Muscle layer of colon (tissue), 2 donors: ENCODE data around the gene PSMC3IP.
A peak's percentile ranks its signal among the peaks of the same experiment; 100 is the strongest.

Experiments
- H3K27ac ChIP-seq: one replicate; pipeline ENCODE4 v1.7.0; 2013; ENCODE audit warnings: low read depth, mild to moderate bottlenecking, low read length, moderate library complexity
- H3K27me3 ChIP-seq, 2 donors: one replicate each; pipeline ENCODE4 v1.7.0; 2013; ENCODE audit warnings: low read length in 2 of 2, mild to moderate bottlenecking in 2 of 2; ENCODE audit not compliant: insufficient read depth in 2 of 2, control insufficient read depth in 1 of 2
- H3K36me3 ChIP-seq: one replicate; pipeline ENCODE4 v1.7.0; 2013; ENCODE audit warnings: mild to moderate bottlenecking, low read length; ENCODE audit not compliant: insufficient read depth
- H3K4me1 ChIP-seq: one replicate; pipeline ENCODE4 v1.7.0; 2013; ENCODE audit warnings: mild to moderate bottlenecking, low read length; ENCODE audit not compliant: insufficient read depth
- H3K4me3 ChIP-seq, 2 donors: one replicate each; pipeline ENCODE4 v1.7.0; 2013; ENCODE audit warnings: low read length in 2 of 2, low read depth in 1 of 2, mild to moderate bottlenecking in 1 of 2, moderate library complexity in 1 of 2
- H3K9ac ChIP-seq: one replicate; pipeline ENCODE4 v1.7.0; 2013; ENCODE audit warnings: low read length
- H3K9me3 ChIP-seq: one replicate; pipeline ENCODE4 v1.7.0; 2013; ENCODE audit warnings: mild to moderate bottlenecking, low read length
- donor health status: abdominal sarcoma.
- donor health status: Adenocarcinoma of cecum.

Gene PSMC3IP

DNA sequence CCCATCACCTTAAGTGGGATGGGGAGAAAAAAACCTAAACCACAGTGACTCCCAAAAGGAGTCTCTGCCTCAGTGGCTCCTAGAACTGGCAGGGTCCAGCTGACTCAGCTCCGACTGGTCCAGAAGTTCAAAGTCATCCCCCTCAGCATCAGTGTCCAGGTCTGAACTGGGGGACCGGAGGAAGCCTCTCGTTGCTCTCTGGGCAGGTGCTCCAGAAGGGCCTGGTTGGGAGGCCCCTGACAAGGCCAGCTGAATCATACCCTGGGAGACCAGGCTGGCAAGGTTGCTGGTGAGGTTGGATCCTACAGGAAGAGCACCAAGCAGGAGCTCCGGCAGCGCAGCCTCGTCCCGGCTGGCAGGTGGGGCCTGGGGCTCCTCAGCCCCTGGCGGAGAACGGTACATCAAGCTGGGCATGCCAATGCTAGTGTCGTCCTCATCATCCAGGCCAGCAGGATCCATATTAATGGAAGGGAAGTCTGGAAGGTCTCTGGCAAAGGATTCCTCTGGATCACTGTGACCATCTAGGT, 4.3 kb upstream of the PSMC3IP start:
- H3K9me3 ChIP-seq, result no peaks in the 10 kb centered on the region
- peaks cover 65% of the 10 kb centered on the region for H3K36me3 ChIP-seq
- peaks cover 17% of the 10 kb centered on the region for H3K4me1 ChIP-seq
- no peak overlapping the region for H3K4me3 ChIP-seq
- no peak overlapping the region for H3K9ac ChIP-seq
- no peaks in the 10 kb centered on the region for H3K27me3 ChIP-seq
- H3K27ac ChIP-seq, result no peak overlapping the region

GRCh38 chr17:42579794-42580551, 2.4 kb upstream of the PSMC3IP start:
- Histone ChIP-seq H3K4me3 (no peak overlapping the region), H3K9ac (no peak overlapping the region), H3K9me3 (no peaks in the 10 kb centered on the region), H3K4me1 (peaks cover 13% of the 10 kb centered on the region), H3K36me3 (peaks cover 52% of the 10 kb centered on the region), H3K27ac (no peak overlapping the region), H3K27me3 (no peaks in the 10 kb centered on the region)

DNA sequence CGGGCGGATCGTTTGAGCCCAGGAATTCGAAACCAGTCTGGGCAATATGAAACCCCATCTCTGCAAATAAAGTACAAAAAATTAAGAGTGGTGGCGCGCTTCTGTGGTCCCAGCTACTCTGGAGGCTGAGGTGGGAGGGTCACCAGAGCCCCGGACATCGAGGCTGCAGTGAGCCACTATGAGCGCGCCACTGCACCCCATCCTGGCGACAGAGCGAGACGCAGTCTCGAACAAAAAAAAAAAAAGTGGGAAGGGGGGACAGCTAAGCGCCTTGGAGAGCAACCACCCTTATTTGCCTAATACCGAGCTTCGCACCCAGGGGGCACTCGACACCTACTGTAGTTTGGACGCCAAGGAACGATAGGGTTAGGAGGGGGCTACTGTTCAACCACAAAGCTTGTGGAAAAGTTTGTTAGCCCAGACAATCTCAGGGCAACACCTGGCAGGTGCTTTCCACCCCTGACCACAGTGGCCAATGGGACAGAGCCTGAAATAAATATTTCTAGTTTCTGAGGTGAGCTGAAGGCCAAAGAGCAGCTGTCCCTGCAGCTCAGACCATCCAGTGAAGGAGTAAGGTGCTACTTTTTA, 847 bp upstream of the PSMC3IP start:
- peak overlapping the region; percentile 37 for H3K9ac ChIP-seq
- peak overlapping the region; percentile 82 to 91 for H3K4me3 ChIP-seq
- H3K27ac ChIP-seq, result peak overlapping the region; percentile 96
- no peaks in the 10 kb centered on the region for H3K27me3 ChIP-seq
- peaks cover 52% of the 10 kb centered on the region for H3K36me3 ChIP-seq
- H3K9me3 ChIP-seq, result no peaks in the 10 kb centered on the region
- H3K4me1 ChIP-seq, result peaks cover 12% of the 10 kb centered on the region

- Histone ChIP-seq H3K27ac (peak overlapping the region; percentile 96), H3K4me3 (peak overlapping the region; percentile 58 to 91), H3K4me1 (peaks cover 12% of the 10 kb centered on the region), H3K27me3 (no peaks in the 10 kb centered on the region), H3K9me3 (no peaks in the 10 kb centered on the region), H3K36me3 (peaks cover 52% of the 10 kb centered on the region), H3K9ac (peak overlapping the region; percentile 7)
Measured at GRCh38 chr17:42577140-42577531, 393 bp downstream of the PSMC3IP start.

- no peak overlapping the region for H3K9ac ChIP-seq
- no peaks in the 10 kb centered on the region for H3K9me3 ChIP-seq
- peaks cover 58% of the 10 kb centered on the region for H3K36me3 ChIP-seq
- peaks cover 12% of the 10 kb centered on the region for H3K4me1 ChIP-seq
- H3K4me3 ChIP-seq, result no peak overlapping the region
- H3K27ac ChIP-seq, result no peak overlapping the region
- no peaks in the 10 kb centered on the region for H3K27me3 ChIP-seq
Measured at GRCh38 chr17:42574463-42574862, 3.1 kb downstream of the PSMC3IP start.

- H3K36me3 ChIP-seq, result peaks cover 70% of the 10 kb centered on the region
- H3K4me3 ChIP-seq, result no peak overlapping the region
- no peak overlapping the region for H3K27ac ChIP-seq
- H3K4me1 ChIP-seq, result peaks cover 14% of the 10 kb centered on the region
- no peak overlapping the region for H3K9ac ChIP-seq
- no peaks in the 10 kb centered on the region for H3K9me3 ChIP-seq
- H3K27me3 ChIP-seq, result no peaks in the 10 kb centered on the region
Measured at GRCh38 chr17:42573095-42573494, 4.4 kb downstream of the PSMC3IP start.

DNA sequence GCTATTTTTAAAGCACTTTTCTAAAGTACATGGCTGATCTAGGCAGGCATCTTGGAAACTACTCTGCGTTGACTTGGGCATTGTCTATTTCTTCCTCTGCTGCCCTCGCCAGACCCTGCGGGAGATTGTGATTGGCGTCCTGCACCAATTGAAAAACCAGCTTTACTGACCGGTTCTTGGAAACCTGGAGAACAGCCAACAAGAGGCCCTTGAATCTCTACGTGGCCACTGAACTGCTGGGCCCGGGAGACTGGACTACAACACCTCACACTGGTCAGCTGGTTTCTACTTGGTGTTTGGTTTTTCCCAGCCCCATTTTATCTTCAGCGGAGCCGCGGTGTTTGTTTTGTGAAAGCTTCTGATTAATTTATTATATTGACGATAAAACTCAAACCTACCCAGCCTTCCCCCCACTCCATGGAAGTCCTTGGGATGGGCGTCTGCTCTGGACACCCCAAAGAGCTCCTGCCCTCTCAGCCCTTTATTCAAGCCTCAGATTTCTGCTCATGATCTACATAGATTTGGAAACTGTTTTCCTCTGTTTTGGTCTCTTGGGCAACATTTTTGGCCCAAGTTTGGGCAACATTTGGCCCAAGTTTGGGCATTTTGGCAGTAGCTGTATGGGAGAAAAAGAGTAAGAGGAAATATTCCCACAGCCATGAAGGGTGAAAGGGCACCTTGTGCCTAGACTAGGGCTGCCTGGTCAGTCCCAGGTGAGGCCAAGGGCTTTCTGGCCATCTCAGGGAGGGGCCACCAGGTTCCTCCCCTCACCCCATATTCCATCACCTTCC, 5.9 kb downstream of the PSMC3IP start:
- H3K4me3 ChIP-seq, result no peak overlapping the region
- peaks cover 13% of the 10 kb centered on the region for H3K4me1 ChIP-seq
- H3K27ac ChIP-seq, result no peak overlapping the region
- peaks cover 70% of the 10 kb centered on the region for H3K36me3 ChIP-seq
- H3K9me3 ChIP-seq, result no peaks in the 10 kb centered on the region
- no peaks in the 10 kb centered on the region for H3K27me3 ChIP-seq
- H3K9ac ChIP-seq, result no peak overlapping the region

DNA sequence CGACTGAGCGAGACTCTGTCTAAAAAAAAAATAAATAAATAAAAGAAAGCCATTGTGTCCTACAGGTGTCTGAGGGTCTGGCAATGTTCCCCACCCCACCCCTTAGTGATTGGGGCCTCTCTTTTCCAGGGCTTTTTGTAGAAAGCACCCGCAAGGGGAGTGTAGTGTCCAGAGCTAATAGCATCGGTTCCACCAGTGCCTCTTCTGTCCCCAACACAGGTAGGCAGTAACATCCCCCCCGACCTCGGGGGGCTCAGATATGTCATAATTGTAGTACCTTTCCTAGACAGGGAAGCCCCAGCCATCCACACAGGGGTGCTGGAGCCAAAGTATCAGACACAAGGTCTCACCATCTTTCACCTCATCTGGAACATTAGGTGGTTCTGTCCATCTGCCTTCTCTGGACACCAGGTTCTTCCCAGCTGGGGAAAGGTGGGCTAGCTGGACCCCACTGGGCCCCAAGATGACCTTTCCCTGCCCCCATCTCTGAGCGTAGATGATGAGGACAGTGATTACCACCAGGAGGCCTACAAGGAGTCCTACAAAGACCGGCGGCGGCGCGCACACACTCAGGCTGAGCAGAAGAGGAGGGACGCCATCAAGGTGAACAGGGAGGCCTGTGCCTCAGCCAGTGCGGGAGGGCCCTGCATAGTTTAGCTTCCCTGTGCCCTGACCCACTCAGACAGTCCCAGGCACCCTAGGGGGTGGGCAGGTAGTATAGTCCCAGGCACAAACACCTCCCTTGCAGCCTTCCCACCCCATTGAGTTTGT, 9.0 kb downstream of the PSMC3IP start:
- no peaks in the 10 kb centered on the region for H3K27me3 ChIP-seq
- no peak overlapping the region for H3K27ac ChIP-seq
- H3K4me3 ChIP-seq, result no peak overlapping the region
- H3K36me3 ChIP-seq, result peaks cover 75% of the 10 kb centered on the region
- H3K9ac ChIP-seq, result no peak overlapping the region
- H3K9me3 ChIP-seq, result no peaks in the 10 kb centered on the region
- peaks cover 30% of the 10 kb centered on the region for H3K4me1 ChIP-seq

DNA sequence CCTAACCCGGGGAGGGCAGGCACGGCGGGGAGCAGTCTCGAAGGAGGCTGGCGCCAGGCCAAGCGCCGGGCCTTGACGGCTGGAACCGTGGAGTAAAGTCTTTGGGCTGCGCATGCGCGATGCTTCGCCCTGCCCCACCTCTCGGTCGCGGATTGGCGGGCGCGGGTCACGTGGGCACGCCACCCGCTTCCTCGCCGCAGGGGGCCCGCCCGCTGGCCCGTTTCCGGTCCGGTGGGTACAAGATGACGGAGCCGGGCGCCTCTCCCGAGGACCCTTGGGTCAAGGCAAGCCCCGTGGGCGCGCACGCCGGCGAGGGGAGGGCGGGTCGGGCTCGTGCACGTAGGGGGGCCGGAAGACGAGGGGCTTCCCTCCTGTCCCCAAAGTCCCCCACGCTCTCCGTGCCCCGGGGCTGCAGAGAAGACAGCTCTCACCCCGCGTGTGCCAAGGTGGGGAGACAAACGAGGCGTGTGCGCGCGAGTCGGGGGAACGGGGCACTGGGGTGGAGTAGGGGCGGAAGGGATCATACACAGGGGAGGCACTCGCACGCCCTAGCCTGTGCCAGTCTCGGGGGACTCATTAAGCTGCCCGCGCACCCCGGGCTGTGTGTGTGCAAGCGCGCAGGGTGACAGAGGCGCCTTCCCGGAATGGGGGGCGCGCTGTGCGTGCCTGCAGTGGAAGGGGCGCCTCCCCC, 10.5 kb downstream of the PSMC3IP start, which contains the start of gene MLX:
TSS of gene MLX (plus strand) at position 218 of the 691 bp plus-strand sequence. CDS start at position 243, 25 bp downstream.
- Histone ChIP-seq H3K36me3 (peaks cover 61% of the 10 kb centered on the region), H3K9me3 (no peaks in the 10 kb centered on the region), H3K27me3 (no peaks in the 10 kb centered on the region), H3K4me3 (peak within 1 kb of the TSS; percentile 94 to 97), H3K9ac (peak within 1 kb of the TSS; percentile 61), H3K27ac (peak within 1 kb of the TSS; percentile 95), H3K4me1 (peaks cover 39% of the 10 kb centered on the region)

DNA sequence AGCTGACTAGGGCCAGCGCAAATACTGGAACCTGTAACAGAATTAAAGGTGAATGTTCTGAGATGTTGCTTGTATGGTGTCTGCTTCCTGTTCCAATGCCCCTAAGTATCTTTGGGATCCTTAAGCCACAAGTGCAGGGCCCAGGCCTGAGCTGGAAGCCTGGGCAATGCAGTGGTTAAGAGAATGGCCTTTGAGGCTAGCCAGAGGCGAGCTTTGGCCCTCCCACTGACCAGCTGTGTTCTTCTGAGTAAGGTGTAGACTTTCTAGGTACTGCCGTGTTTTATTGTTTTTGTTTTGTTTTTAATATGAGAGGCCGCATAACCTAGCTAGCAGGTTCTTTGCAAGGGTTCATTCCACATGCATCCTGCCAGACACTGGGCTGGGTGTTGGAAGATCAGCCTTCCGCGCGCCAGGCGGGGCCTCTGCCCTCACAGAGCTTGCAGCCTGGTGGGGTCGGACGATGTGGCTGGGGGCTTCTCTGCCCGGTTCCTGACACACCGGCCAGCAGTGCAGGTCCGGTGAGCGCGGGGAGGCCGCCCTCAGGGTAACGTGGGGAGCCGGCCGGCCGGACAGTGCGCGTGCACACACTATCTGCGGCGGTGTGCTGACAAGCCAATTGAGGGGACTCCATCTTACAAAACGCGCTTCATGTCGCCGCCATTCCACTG, 11.2 kb downstream of the PSMC3IP start:
- Histone ChIP-seq H3K9me3 (no peaks in the 10 kb centered on the region), H3K36me3 (peaks cover 54% of the 10 kb centered on the region), H3K9ac (peak overlapping the region; percentile 61), H3K27ac (peak overlapping the region; percentile 95), H3K4me3 (peak overlapping the region; percentile 94 to 97), H3K4me1 (peaks cover 44% of the 10 kb centered on the region), H3K27me3 (no peaks in the 10 kb centered on the region)
